Bronchial epithelial cell (primary cell): ENCODE data around the gene TOMM5. TPM values are rescaled to one million over a fixed set of nuclear protein-coding genes. Genes with fewer than 3 reads are reported as not detected.

Source experiments
- DNase-seq: peaks from one replicate; pipeline ENCODE4 v3.0.0-alpha.2; 2010; ENCODE audit warnings: low read depth
- FAIRE-seq: peaks from 2 replicates; lab custom pipeline; 2011; peaks lifted over from hg19 to GRCh38; lab: Jason Lieb, UNC
- H3K27me3 ChIP-seq: 2 replicates; pipeline ENCODE4 v1.5.1; 2011; ENCODE audit warnings: low read length; ENCODE audit not compliant: control insufficient read depth, insufficient read depth
- H3K36me3 ChIP-seq: 2 replicates; pipeline ENCODE4 v1.5.1; 2011; ENCODE audit warnings: low read length; ENCODE audit not compliant: control insufficient read depth, insufficient read depth
- H3K4me3 ChIP-seq: 2 replicates; pipeline ENCODE4 v1.5.1; 2011; ENCODE audit warnings: mild to moderate bottlenecking, low read depth, low read length, control low read depth
- CTCF ChIP-seq: IDR thresholded peaks from 2 replicates; pipeline ENCODE4 v1.5.1; 2011; ENCODE audit warnings: mild to moderate bottlenecking, moderate library complexity, low read length, control low read depth, inconsistent platforms; ENCODE audit not compliant: insufficient read depth, severe bottlenecking
- total RNA-seq: library from RNA; depleted of rRNA; stranded (reverse); fragments of >200 nt; gene quantifications from 2 replicates; pipeline ENCODE4 v1.2.1, GENCODE V29; 2014

TOMM5 gene
- total RNA-seq = 108 and 126 TPM in 2 replicates

GRCh38 chr9:37592108-37592951, at the start of gene TOMM5:
Gene TOMM5, minus strand, starts transcription at chr9:37592597. Its CDS starts 65 bp downstream, at chr9:37592532.
- no peak for TF ChIP-seq CTCF
- DNase-seq (peak; percentile 87), FAIRE-seq (no peak)
- H3K36me3 ChIP-seq = peaks cover 4% of the 10 kb centered on the region
- no peaks in the 10 kb centered on the region for H3K27me3 ChIP-seq
- H3K4me3 ChIP-seq = peak within 1 kb of the TSS; percentile 99

GRCh38 chr9:37641331-37641730, 48.9 kb upstream of the TOMM5 start:
- no peaks in the 10 kb centered on the region for H3K36me3 ChIP-seq
- FAIRE-seq (no peak), DNase-seq (no peak)
- no peak for TF ChIP-seq CTCF
- no peak overlapping the region for H3K4me3 ChIP-seq
- H3K27me3 ChIP-seq = peaks cover 17% of the 10 kb centered on the region

- peaks cover 9% of the 10 kb centered on the region for H3K27me3 ChIP-seq
- no peak overlapping the region for H3K4me3 ChIP-seq
- no peak for FAIRE-seq
- no peak for TF ChIP-seq CTCF
- DNase-seq = no peak
- no peaks in the 10 kb centered on the region for H3K36me3 ChIP-seq
These were observed 47.8 kb upstream of the TOMM5 start for GRCh38 chr9:37640246-37640645.

GRCh38 chr9:37639841-37640240, 47.4 kb upstream of the TOMM5 start:
- DNase-seq (no peak), FAIRE-seq (no peak)
- H3K4me3 ChIP-seq = no peak overlapping the region
- no peaks in the 10 kb centered on the region for H3K36me3 ChIP-seq
- peaks cover 8% of the 10 kb centered on the region for H3K27me3 ChIP-seq
- TF ChIP-seq CTCF = no peak

GRCh38 chr9:37639109-37639762, 46.8 kb upstream of the TOMM5 start:
- peak; percentile 58 for DNase-seq
- no peak for FAIRE-seq
- H3K4me3 ChIP-seq = no peak overlapping the region
- no peaks in the 10 kb centered on the region for H3K36me3 ChIP-seq
- H3K27me3 ChIP-seq = peaks cover 6% of the 10 kb centered on the region
- TF ChIP-seq CTCF = no peak
